GM12891 (cell line): Measurements from ENCODE around the gene POLE2.

ENCODE experiments used
- POLR2A ChIP-seq: IDR thresholded peaks from 2 replicates; pipeline ENCODE4 v1.6.1; 2011; ENCODE audit warnings: low read depth, low read length, control low read depth
- POLR2AphosphoS5 ChIP-seq: IDR thresholded peaks from 2 replicates; pipeline ENCODE4 v1.6.1; 2011; ENCODE audit warnings: low read depth, low read length, control low read depth
- TAF1 ChIP-seq: IDR thresholded peaks from 2 replicates; pipeline ENCODE4 v1.6.1; 2011; ENCODE audit warnings: low read depth, low read length, control low read depth

GRCh38 chr14:49692193-49692757 lies 4.3 kb upstream of the POLE2 start:
- TF ChIP-seq POLR2A (no peak), TAF1 (no peak), POLR2AphosphoS5 (no peak)
